ENCODE measurements around the gene UBAP2L.
"Not testable (repeated sequence)": the region's sequence is repeated elsewhere in the genome, so short reads cannot be mapped to it uniquely, and the experiment has no call there.

The UBAP2L gene

GRCh38 chr1:154206196-154206595 is 14.6 kb upstream of the UBAP2L start, which contains the start of gene CFAP141:
CFAP141 (minus strand) TSS chr1:154206333; CDS start chr1:154206307, 26 bp downstream.
- no peak for DNase-seq

GRCh38 chr1:154207262-154207661 is 13.5 kb upstream of the UBAP2L start:
- DNase-seq = no peak

DNA sequence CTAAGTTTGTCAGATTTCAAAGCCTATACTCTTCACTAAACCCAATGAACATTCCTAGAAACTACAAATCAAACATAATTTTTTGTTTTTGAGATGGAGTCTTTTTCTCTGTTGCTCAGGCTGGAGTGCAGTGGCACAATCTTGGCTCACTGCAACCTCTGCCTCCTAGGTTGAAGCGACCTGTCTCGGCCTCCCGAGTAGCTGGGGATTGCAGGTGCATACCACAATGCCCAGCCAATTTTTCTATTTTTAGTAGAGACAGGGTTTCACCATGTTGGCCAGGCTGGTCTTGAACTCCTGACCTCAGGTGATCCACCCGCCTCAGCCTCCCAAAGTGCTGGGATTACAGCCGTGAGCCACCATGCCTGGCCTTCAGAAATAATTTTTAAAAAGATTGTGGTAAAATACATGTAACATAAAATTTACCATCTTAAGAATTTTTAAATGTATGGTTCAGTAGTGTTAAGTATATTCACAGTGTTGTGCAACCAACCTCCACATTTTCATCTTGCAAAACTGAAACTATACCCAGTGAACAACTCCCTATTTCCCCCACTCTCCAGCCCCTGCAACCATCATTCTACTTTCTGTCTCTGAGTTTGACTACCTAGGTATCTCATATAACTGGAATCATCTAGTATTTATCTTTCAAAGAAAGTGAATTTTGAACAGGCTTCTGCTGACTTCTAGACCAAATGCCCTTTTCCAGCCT is 11.9 kb upstream of the UBAP2L start:
- no peak for DNase-seq

GRCh38 chr1:154212083-154212482 is 8.7 kb upstream of the UBAP2L start:
- no peak for DNase-seq

GRCh38 chr1:154213274-154213673 is 7.5 kb upstream of the UBAP2L start:
- no peak for DNase-seq

GRCh38 chr1:154218545-154218944 is 2.2 kb upstream of the UBAP2L start:
- DNase-seq = no peak

DNA sequence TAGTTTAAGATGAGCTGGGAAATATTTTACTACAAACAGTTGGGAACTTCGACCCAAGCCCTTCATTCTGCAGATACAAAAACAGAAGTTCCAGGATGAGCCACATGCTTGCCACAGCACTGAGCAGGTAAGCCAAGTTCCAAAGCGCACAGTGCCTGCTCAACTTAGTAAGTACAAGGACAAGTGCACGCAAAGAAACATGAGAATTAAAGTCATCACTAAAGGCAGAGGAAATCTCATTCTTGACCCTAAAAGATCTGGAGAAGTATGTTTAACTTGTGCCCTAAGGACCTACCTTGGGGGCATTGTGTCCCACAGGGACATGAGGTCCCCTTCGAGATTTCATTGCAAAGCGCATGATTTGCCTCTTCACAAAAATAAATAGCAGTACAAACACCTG is 1.2 kb upstream of the UBAP2L start:
- no peak for DNase-seq

DNA sequence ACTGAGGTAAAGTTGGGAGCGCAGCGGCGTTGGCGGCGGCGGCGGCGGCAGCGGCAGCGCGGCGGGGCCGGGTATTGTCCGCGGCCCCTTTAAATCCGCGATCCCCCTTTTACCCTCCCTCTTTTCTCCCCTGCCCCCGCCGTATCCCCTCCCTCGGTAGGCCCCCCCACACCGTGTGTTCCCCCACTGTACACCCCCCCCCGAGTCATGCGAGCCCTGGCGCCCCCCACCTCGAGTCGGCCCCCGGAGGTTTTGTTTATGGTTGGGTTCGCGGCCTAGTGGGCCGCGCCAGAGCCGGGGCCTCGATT is 169 bp downstream of the UBAP2L start:
- no peak for DNase-seq

DNA sequence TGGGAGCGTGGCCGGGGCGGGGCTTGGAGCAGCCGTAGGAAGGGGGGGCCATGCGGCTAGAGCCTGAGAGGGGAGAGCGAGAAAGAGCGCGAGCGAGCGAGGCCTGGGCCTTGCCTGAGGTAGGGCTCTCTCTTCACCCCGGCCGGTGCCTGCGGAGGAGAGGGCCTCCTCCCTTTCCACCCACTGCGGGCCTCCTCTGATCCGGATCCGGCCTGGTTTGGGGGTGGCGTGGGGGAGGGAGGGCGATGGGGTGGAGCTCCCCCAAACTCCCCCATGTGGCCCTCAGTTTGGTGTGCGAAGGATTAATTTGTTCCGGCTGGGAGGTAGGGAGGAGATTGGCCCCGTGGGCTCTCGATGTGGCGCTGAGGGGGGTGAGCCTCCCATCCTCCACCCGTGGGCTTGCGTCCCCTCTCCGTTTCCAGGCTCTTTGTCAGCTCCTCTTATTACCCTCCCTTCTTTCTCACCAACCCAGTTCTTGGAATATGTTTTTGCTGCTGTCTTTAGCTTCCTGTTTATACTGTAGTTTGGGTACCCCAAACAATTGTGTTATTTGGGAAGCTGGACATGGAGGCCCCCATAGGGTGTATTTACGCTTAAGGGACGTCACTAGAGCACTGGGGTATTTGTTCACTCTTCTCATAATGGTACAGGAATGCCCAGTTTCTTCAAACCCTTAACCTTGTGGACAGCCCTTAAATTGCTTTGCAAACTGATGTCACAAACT is 685 bp downstream of the UBAP2L start:
- DNase-seq = peak; percentile 68

DNA sequence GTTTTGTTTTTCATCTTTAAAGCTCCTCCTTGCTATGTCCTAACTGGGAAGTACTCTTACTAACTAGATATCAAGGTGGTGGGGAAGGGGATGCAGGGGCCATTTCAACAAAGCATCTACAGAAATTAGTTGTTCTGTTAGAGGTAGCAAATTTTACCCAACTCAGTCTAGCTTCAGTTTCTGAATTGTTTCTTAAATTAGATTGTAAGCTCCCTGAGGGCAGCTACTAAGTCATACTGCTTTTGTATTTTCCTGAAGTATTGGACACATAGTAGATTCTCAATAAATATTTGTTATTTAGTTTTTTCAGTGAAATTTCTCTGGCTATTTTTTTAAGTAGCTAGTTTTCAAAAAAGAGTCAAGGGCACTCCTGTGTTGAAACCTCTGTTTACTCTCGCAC is 1.8 kb downstream of the UBAP2L start:
- no peak for DNase-seq

DNA sequence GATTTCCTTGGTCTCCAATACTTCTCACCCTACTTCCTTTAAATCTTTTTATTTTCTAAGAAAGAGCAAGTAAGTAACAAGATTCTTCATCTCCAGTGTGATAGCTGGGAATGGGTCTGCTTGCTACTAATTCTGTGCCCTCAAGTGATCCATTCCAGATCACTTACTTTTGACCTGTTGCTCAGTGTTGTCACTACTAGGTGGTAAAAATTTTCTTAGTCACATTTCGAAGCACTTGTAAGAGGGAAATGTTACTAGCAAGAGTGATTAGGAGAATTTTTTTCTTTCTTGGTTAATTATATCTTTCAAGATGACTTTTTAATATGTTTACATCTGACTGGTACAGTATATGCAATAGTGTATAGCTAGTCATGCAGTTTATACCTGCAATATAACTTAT is 2.2 kb downstream of the UBAP2L start:
- no peak for DNase-seq

DNA sequence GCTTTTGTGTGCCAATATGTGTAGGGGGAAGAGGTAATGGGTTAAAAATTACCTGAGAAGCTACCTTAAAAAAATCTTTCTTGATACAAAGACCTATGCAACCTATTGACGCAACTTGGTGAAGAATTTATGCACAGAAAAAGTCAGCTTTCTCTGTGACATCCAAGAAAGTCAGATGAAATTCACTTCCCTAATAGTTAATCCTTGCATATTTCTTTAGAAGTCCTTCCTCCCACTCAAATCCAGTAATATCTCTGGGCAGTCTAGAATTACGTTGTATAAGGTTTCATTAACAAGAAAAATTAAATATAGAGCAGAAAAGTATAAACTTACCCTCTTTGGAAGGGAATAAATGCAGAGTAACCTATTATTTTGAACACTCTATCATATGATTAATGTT is 2.9 kb downstream of the UBAP2L start:
- no peak for DNase-seq

DNA sequence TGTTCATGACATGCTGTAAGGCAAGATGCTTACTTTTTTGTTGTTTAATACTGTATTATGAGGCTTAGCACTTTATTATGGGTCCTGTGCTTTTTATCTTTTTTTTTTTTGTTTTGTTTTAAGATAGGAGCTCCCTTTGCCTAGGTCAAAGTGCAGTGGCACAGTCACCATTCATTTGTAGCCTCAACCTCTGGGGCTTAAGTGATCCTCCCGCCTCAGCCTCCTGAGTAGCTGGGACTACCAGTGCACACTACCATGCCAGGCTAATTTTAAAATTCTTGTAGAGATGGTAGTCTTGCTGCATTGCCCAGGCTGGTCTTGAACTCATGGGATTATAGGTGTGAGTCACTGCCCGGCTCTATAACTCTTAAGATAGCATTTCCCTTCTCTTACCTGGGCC is 4.6 kb downstream of the UBAP2L start:
- no peak for DNase-seq

GRCh38 chr1:154231112-154231511 is 10.4 kb downstream of the UBAP2L start:
- not testable (repeated sequence) for DNase-seq

DNA sequence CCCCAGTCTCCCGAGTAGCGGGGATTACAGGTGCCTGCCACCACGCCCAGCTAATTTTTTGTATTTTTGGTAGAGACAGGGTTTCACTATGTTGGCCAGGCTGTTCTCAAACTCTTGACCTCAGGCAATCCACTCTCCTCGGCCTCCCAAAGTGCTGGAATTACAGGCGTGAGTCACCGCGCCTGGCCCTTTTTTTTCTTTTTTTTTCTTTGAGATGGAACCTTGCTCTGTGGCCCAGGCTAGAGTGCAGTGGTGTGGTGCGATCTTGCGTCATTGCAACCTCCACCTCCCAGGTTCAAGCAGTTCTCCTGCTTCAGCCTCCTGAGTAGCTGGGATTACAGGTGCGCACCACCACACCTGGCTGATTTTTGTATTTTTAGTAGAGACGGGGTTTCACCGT is 12.4 kb downstream of the UBAP2L start:
- DNase-seq = not testable (repeated sequence)

- no peak for DNase-seq
These were observed 16.1 kb downstream of the UBAP2L start for GRCh38 chr1:154236855-154237254.

GRCh38 chr1:154237435-154237834 is 16.7 kb downstream of the UBAP2L start:
- DNase-seq = no peak

DNA sequence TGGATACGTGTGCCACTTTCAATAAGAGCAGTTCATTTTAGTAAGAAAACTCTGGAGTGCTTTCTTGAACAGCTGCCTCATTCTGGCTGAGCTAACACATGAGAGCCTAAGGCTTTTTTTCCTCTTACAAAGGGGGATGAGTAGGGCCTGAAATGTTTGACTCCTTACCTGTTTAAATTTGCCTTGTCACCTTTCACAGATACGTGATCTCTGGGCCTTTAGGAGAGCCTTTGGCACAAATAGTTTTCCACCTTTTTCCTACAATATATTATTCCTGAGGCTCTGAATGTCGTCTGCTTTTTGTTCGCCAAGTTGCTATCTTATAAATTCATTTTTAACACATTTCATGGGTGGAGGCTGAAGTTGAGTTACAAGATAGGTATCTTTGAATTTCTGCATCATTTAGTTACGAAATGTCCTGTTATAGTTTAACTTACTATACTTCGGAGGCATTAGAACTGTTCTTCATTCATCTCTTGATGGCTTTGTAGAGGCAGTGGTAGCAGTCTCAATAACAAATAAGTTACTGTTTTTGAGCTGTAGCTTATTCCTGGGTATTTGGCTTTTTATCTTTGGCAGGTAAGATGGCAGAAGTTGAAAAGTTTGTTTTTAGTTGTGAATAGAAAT is 17.2 kb downstream of the UBAP2L start:
- no peak for DNase-seq

DNA sequence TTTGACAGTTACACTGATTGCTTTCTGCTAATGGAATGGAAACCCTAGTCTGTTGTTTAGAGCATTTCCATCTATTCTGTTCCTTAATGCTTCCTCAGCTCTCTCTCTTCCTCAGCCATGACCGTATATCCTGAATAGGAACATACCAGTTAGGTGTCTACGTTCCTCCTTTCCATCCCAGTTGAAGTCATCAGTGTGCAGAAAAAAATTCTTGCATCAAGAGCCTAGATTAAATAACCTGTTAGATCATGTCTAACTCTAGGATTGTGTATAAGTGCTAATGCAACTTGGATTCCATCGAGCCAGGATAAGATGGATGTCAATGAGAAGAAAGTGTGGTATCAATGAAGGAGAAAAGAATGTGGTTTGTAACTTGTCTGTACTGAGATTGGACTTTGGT is 18.7 kb downstream of the UBAP2L start:
- no peak for DNase-seq

DNA sequence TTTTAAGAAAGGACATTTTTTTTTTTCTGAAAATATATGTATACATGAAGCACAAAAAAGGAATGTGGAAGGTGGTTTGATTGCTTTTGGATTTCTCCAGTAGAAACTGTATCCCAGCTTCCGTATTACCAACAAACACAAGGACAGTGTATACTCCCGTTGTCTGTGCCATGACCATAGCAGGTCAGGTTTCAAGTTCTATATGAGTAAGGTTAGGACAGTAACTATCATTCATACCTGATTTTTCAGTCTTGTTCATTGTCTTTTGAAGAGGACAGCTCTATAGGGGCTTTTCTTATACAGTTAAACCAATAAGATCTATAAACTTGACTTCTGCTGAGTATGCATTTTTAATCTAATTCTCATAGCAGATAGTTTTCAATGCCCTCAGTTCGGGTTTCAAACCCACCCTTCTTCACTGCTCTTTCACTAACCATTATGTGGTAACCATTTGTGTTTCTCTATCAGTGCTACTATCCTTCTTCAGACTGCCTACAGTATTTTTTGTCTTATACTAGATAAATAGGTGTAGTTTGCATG is 19.6 kb downstream of the UBAP2L start:
- DNase-seq = no peak

DNA sequence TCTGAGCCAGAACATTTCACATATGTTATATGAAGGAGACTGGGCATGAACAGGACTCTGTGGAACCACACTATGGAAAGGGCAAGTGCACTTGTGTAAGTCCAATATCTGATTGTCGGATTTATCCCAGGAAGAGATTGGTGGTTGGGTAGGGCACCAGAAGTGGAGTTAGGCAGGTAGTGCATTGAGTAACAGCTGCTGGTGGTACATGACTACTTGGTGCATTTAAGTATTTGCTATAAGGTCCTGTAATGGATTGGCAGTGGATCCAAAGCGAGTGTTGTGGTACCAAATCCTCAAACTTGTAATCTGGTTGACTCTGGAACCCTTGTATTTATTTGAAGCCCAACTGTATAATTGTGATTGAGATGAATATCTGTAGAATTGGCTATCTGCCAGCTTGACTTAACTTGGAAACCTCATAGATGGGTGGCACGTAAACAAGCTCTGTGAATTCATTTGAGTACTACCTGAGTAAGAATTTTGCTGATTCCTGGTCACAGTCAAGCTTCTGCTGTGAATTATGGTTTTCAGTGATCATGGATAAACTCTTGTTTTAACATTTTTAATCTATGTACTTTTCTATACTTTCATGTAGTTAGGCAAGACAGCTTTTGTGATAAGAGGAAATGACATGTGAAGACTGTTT is 21.1 kb downstream of the UBAP2L start:
- no peak for DNase-seq

GRCh38 chr1:154253671-154254070 is 32.9 kb downstream of the UBAP2L start:
- no peak for DNase-seq

DNA sequence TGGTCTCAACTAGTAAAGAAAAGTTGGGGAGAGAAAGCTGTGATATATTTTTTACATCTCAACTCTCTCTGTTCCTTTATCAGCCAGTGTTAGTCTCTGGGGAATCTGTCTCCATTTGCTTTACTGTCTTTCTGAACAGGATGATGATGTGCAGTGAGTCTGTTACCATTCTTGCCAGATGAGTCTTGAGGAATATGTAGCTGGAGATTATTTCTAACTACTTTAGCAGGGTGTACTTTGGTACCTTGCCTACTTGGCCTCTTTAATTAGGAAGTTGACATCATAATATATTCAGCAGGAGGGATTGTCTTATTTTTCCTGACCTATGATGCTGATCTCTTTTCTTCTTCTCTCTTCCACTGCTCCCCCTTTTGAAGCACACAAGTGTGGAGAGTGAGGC is 35.9 kb downstream of the UBAP2L start:
- no peak for DNase-seq

GRCh38 chr1:154258784-154259183 is 38.0 kb downstream of the UBAP2L start:
- no peak for DNase-seq

Data from activated CD4-positive, CD25-positive, alpha-beta regulatory T cell treated with anti-CD3 and anti-CD28 coated beads, Interleukin-2, amount 50 U/mL, for 72 hours (primary cell).